Stimulated activated CD8-positive, alpha-beta memory T cell treated with anti-CD3 and anti-CD28 coated beads, Interleukin-4, amount 100 ng/mL, for 48 hours (primary cell): Measurements from ENCODE around the gene AMBRA1.
A peak's percentile ranks its signal among the peaks of the same experiment; 100 is the strongest.

Source experiments
- DNase-seq: peaks from one replicate; pipeline ENCODE4 v3.0.0-alpha.2; 2020

AMBRA1 gene

GRCh38 chr11:46361283-46362155 is 232.3 kb downstream of the AMBRA1 start:
- DNase-seq = peak; percentile 76

GRCh38 chr11:46360878-46361277 is 232.9 kb downstream of the AMBRA1 start:
- DNase-seq = no peak

DNA sequence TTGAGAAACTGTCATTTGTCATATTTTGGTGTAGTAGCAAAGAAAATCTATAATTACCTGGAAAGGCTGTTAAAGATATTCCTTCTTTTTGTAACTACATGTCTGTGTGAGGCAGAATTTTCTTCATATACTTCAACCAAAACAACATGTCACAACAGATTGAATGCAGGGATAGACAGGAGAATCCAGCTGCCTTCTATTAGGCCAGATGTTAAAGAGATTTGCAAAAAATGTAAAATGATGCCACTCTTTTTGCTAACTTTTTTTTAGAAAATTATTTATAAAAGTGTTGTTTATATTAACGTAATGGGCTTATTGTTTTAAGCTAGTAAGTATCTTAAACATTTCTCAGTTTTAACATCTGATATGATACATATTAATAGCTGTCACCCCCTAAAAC is 233.9 kb downstream of the AMBRA1 start:
- DNase-seq = no peak

- DNase-seq = no peak
Measured at GRCh38 chr11:46357483-46357936, 236.3 kb downstream of the AMBRA1 start.

DNA sequence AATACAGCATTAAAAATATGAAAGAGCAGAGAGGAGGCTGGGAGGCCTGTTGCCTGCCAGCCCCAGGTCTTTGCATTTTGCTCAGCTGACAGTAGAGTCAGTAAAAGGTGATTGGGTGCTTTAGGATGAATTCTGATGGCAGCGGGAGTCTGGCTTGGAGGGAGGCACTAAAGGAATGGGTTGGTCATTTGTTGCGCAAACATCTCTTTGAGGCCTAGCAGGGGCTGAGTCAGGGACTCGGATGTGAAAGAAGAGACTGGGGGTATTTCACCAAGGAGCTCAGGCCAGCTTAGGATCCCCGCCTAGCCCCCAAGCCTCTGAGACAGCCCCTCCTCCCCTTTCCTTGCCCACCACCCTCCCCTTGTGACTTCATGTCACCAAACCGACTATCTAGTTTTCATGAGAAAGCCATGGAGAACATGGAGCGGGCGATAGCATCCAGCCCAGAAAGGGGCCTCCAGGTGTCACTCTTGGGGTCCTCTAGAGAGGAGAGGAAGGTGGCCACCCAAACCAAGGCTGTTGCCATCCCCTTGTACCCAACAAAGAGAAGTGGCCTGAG is 236.8 kb downstream of the AMBRA1 start:
- no peak for DNase-seq

GRCh38 chr11:46353698-46354097 is 240.1 kb downstream of the AMBRA1 start:
- DNase-seq = peak; percentile 78

- peak; percentile 88 for DNase-seq
Measured at GRCh38 chr11:46352063-46352841, 241.6 kb downstream of the AMBRA1 start.

- DNase-seq = no peak
Measured at GRCh38 chr11:46351606-46352005, 242.2 kb downstream of the AMBRA1 start.

GRCh38 chr11:46351148-46351547 is 242.7 kb downstream of the AMBRA1 start:
- no peak for DNase-seq

DNA sequence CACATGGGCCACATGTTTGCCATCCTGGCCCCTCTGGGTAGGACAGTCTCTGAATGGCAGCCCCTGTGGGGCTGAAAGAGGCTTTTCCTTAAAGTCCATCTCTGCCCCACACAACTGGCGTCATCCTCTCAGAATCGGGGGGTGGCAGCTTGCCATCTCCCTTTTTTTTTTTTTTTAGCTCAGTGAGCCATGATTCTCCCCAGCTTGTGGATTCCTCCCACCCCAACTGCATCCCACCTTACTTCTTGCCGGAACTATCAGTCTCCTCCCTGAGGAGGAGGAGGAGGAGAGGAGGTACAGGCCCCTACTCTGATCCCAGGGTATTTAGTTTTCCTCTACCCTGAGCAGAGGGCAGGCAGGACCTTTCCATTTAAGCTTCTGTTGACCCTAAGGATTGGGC is 243.1 kb downstream of the AMBRA1 start:
- DNase-seq = no peak

GRCh38 chr11:46348566-46349401 is 245.0 kb downstream of the AMBRA1 start:
- peak; percentile 69 for DNase-seq

DNA sequence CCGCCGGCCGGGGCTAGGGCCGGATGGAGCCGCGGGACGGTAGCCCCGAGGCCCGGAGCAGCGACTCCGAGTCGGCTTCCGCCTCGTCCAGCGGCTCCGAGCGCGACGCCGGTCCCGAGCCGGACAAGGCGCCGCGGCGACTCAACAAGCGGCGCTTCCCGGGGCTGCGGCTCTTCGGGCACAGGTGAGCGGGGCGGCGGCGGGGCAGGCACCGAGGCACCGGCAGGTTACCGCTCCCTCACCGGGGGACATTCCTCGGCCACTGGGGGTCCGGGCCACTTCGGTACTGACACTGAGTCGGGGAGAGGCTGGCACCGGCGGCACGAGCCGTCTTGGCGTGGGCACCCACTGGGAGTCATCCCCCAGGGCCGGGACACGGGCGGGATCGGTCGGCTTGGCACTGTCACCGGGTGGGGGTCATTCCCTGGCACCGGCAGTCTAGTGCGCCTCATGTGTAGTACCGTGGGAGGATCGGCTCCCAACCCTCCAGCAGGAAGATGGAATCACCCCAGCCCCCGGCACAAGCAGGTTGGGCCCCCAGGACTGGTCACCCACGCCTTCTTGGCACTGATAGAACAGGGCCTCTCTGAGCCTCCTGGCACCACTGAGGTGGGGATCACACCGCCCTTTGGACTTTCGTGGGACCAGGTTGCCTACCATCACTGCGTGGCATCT is 246.0 kb downstream of the AMBRA1 start:
- peak; percentile 50 for DNase-seq

DNA sequence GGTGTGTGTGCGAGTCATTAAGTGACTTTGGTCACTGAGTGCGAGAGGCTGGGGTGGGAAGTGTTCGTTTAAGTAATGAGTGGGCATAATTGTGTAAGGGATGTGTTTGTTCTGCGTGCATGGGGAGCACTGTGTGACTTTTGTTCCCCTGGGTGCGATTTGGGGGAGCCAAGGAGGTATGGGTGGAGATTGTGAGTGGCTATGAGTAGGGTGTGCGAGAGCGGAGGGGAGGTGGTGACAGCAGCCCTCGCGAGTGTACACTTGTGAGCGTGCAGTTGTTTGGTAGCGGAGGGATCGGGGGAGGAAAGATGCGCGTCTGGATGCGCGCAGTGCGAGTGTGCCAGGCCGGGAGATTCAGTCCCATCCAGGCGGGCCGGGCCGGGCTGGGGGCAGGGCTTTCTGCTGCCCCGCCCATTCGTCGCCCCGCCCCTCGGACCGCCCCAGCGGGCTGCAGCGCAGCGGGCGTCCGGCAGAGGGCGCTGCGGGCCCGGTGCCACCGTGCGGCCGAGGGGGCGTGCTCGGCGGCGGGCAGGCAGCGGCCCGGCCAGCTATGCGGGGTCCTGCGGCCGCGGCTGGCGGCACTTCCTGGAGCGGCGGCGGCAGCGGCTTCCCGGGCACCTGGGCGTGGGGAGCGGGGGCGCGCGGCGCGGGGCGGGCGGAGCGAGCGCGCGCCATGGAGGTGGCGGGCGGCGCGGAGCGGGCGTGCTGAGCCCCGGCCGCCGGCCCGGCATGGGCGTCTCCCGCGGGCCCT is 246.8 kb downstream of the AMBRA1 start, which contains the start of gene DGKZ:
TSS of gene DGKZ (plus strand) at position 578 of the 751 bp plus-strand sequence. CDS start 197 bp downstream, outside the sequence.
- peak; percentile 89 for DNase-seq
